IgD-negative memory B cell (primary cell): ENCODE measurements around the gene ZKSCAN7. TPM values are rescaled to one million over a fixed set of nuclear protein-coding genes. Genes with fewer than 3 reads are reported as not detected.

ENCODE experiments used
- H3K27ac Mint-ChIP-seq, 3 donors: one replicate each; pipeline ENCODE4 v1.8.0; 2020 to 2022; ENCODE audit warnings: mild to moderate bottlenecking in 3 of 3, mixed read lengths in 3 of 3, moderate library complexity in 1 of 3
- H3K27me3 Mint-ChIP-seq: one replicate; pipeline ENCODE4 v1.8.0; 2021; ENCODE audit warnings: mixed read lengths
- H3K36me3 Mint-ChIP-seq: one replicate; pipeline ENCODE4 v1.8.0; 2020; ENCODE audit warnings: mild to moderate bottlenecking, mixed read lengths
- H3K4me1 Mint-ChIP-seq, 3 donors: one replicate each; pipeline ENCODE4 v1.8.0; 2020 to 2022; ENCODE audit warnings: mixed read lengths in 3 of 3, mild to moderate bottlenecking in 1 of 3
- H3K4me3 Mint-ChIP-seq, 4 donors: one replicate each; pipeline ENCODE4 v1.8.0; 2020 to 2022; ENCODE audit warnings: mild to moderate bottlenecking in 4 of 4, mixed read lengths in 4 of 4, moderate library complexity in 3 of 4
- H3K9me3 Mint-ChIP-seq, 3 donors: one replicate each; pipeline ENCODE4 v1.8.0; 2020 to 2021; ENCODE audit warnings: mixed read lengths in 3 of 3, mild to moderate bottlenecking in 1 of 3
- polyA plus RNA-seq: library from polyadenylated mRNA; unstranded; fragments of 300-500 nt; fragmentation: Illumina TruSeq; gene quantifications from one replicate; pipeline ENCODE4 v1.2.3, GENCODE V29; 2021

Gene ZKSCAN7
- polyA plus RNA-seq, 1 donor from 2014 or later: 1.8 TPM

DNA sequence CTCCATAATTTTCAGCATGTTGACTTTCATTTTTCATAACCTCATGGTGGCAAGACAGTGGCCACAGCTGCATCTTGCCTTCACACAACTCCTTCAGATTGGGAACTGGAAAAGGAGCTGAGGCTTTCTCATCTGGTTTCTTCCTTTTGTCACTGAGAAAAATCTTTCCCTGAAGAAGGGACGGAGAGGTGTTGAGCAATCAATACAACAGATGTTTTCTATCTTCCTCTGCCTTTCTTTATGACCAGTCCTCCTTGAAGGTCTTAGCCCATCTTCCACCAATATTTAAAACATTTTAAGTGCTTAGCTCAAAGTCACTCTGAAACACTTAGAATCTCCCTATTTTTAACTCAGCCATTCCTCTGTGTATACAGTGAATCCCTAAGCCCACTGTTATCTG, 41.6 kb downstream of the ZKSCAN7 start:
- H3K4me3 Mint-ChIP-seq: no peak overlapping the region
- H3K27me3 Mint-ChIP-seq: no peaks in the 10 kb centered on the region
- H3K9me3 Mint-ChIP-seq: peaks cover 15 to 34% (median 15%) of the 10 kb centered on the region in 3 donors
- no peaks in the 10 kb centered on the region for H3K4me1 Mint-ChIP-seq
- no peak overlapping the region for H3K27ac Mint-ChIP-seq
- peaks cover 12% of the 10 kb centered on the region for H3K36me3 Mint-ChIP-seq

DNA sequence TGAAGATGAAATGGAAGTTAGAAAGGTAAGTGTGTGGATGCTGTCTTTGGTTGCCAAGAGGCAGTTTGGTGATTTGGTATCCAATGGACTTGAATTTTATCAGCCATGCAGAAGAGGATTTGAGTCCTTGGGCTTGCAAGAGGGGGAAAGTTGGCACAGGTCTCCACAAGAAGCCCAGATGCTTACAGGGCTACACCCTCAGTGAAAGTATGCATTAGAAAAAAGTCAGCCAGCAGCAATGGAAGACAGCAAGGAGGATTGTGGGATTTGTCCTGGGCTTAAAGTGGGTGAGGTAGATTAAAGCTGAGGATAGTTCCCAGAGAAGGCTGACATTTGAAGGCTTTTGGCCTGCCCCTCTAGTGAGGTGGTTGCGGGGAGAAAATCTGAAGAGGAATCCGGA, 46.8 kb downstream of the ZKSCAN7 start:
- no peaks in the 10 kb centered on the region for H3K4me1 Mint-ChIP-seq
- peaks cover 2 to 11% (median 6%) of the 10 kb centered on the region in 3 donors for H3K9me3 Mint-ChIP-seq
- H3K4me3 Mint-ChIP-seq: no peak overlapping the region
- peaks cover 8% of the 10 kb centered on the region for H3K36me3 Mint-ChIP-seq
- no peak overlapping the region for H3K27ac Mint-ChIP-seq
- H3K27me3 Mint-ChIP-seq: no peaks in the 10 kb centered on the region

DNA sequence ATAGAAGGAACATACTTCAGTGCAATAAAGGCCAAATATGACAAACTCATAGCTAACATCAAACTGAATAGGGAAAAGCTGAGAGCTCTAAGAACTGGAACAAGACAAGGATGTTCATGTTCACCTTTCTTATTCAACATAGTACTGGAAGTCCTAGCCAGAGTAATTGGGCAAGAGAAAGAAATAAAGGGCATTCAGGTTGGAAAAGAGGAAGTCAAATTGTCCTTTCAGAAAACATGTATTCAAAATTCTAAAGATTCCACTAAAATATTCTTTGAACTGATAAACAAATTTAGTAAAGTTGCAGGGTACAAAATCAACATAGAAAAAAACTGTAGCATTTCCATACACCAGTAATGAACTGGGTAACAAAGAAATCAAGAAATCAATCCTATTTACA, 57.7 kb downstream of the ZKSCAN7 start:
- Mint-ChIP-seq H3K27ac (no peak overlapping the region), H3K27me3 (no peaks in the 10 kb centered on the region), H3K36me3 (peaks cover 1% of the 10 kb centered on the region), H3K4me3 (no peak overlapping the region), H3K9me3 (peaks cover 0 to 5% (median 0%) of the 10 kb centered on the region in 3 donors), H3K4me1 (peaks cover 0 to 2% (median 0%) of the 10 kb centered on the region in 3 donors)

Other genes with a start within 250 kb of the ZKSCAN7 start
- 8.5 TPM for gene TCAIM, start 216.4 kb upstream of the ZKSCAN7 start, polyA plus RNA-seq
- 2.7 TPM for gene ZNF445, start 77.5 kb upstream of the ZKSCAN7 start, polyA plus RNA-seq
- gene ZNF660, start 29.8 kb downstream of the ZKSCAN7 start, polyA plus RNA-seq: not detected
- gene ZNF197, start 69.8 kb downstream of the ZKSCAN7 start, polyA plus RNA-seq: 5.9 TPM
- 6.9 TPM for gene ZNF35, start 93.5 kb downstream of the ZKSCAN7 start, polyA plus RNA-seq
- gene ZNF502, start 157.5 kb downstream of the ZKSCAN7 start, polyA plus RNA-seq: 1.9 TPM
- gene ZNF501, start 174.4 kb downstream of the ZKSCAN7 start, polyA plus RNA-seq: 2.0 TPM
- 38.7 TPM for gene KIAA1143, start 206.4 kb downstream of the ZKSCAN7 start, polyA plus RNA-seq
- gene KIF15, start 206.6 kb downstream of the ZKSCAN7 start, polyA plus RNA-seq: 0.60 TPM